ENCODE data around the gene CPNE5. TPM values are rescaled to one million over a fixed set of nuclear protein-coding genes. Genes with fewer than 3 reads are reported as not detected.
A peak's percentile ranks its signal among the peaks of the same experiment; 100 is the strongest.

The CPNE5 gene
- total and polyA plus RNA-seq, 9 of the 15 experiments (the other 6 are each of a cell fraction or from before 2014, with no cell fraction given) = 0.14 to 1.0 (median 0.46) TPM; not detected in 2

GRCh38 chr6:36852481-36853147 lies 13.4 kb upstream of the CPNE5 start (continued):
- TF ChIP-seq MED1 (CRISPR knock-in tag; IDR thresholded peaks at IDR 0.05; ENCODE audit: borderline replicate concordance) (no peak), E2F6 (IDR thresholded peaks at IDR 0.05; ENCODE audit: borderline replicate concordance in 1 of 2, extremely low read depth in 1 of 2, insufficient read depth in 1 of 2, insufficient read length in 1 of 2, low read depth in 1 of 2, low read length in 1 of 2, poor library complexity in 1 of 2, severe bottlenecking in 1 of 2) (no peak), RHOXF2B (CRISPR knock-in tag; conservative IDR thresholded peaks at IDR 0.05) (no peak), ZBTB34 (CRISPR knock-in tag; IDR thresholded peaks at IDR 0.05) (no peak), PRPF4 (IDR thresholded peaks at IDR 0.05; ENCODE audit: insufficient read depth, low read depth, low read length, poor library complexity, severe bottlenecking) (no peak), MAFG (tag; conservative IDR thresholded peaks at IDR 0.05) (peak; percentile 50), DDX20 (tag; IDR thresholded peaks at IDR 0.05; ENCODE audit: low read depth) (no peak), KAT2B (IDR thresholded peaks at IDR 0.05; ENCODE audit: low read depth, low read length) (no peak), POLR2G (IDR thresholded peaks at IDR 0.05; ENCODE audit: low read depth, low read length) (0 out of 2 replicates have a peak, but pooled peaks have one; percentile 9), ESRRB (CRISPR knock-in tag; IDR thresholded peaks at IDR 0.05; ENCODE audit: borderline replicate concordance) (no peak), ZNF347 (CRISPR knock-in tag; IDR thresholded peaks at IDR 0.05; ENCODE audit: low read depth) (no peak), KAT8 (IDR thresholded peaks at IDR 0.05; ENCODE audit: low read depth) (no peak), CC2D1A (IDR thresholded peaks at IDR 0.05) (no peak), POLR2AphosphoS2 (IDR thresholded peaks at IDR 0.05; ENCODE audit: low read length) (no peak), EGR1 (conservative IDR thresholded peaks at IDR 0.05) (no peak), GABPA (tag; conservative IDR thresholded peaks at IDR 0.05; ENCODE audit: low read depth) (no peak), MITF (IDR thresholded peaks at IDR 0.05) (no peak), GTF2F1 (IDR thresholded peaks at IDR 0.05; ENCODE audit: low read depth, low read length) (no peak), TARDBP (IDR thresholded peaks at IDR 0.05) (no peak), HDAC6 (IDR thresholded peaks at IDR 0.05; ENCODE audit: low read depth, low read length) (no peak), NR2C2 (CRISPR knock-in tag; IDR thresholded peaks at IDR 0.05) (no peak), NR2C2 (tag; IDR thresholded peaks at IDR 0.05) (peak; percentile 65), MTA2 (IDR thresholded peaks at IDR 0.05; ENCODE audit: low read depth) (no peak), GTF2A2 (tag; IDR thresholded peaks at IDR 0.05) (no peak), C11orf30 (IDR thresholded peaks at IDR 0.05; ENCODE audit: low read depth) (peak; percentile 78), ZNF583 (CRISPR knock-in tag; IDR thresholded peaks at IDR 0.05) (no peak)
- TF ChIP-seq, protein P1, sequence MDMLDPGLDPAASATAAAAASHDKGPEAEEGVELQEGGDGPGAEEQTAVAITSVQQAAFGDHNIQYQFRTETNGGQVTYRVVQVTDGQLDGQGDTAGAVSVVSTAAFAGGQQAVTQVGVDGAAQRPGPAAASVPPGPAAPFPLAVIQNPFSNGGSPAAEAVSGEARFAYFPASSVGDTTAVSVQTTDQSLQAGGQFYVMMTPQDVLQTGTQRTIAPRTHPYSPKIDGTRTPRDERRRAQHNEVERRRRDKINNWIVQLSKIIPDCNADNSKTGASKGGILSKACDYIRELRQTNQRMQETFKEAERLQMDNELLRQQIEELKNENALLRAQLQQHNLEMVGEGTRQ (CRISPR knock-in tag; IDR thresholded peaks at IDR 0.05) = no peak
